ENCODE measurements around the gene ARHGEF18.
A peak's percentile ranks its signal among the peaks of the same experiment; 100 is the strongest.

The ARHGEF18 gene

GRCh38 chr19:7371001-7371400, 22.3 kb downstream of the ARHGEF18 start:
- TF ChIP-seq REST (IDR thresholded peaks at IDR 0.05; ENCODE audit: low read depth), result no peak
- no peak for TF ChIP-seq USF1 (IDR thresholded peaks at IDR 0.05)
- TF ChIP-seq YY1 (IDR thresholded peaks at IDR 0.05; ENCODE audit: low read depth), result no peak
- TF ChIP-seq TEAD4 (IDR thresholded peaks at IDR 0.05), result no peak
- TF ChIP-seq CEBPB (IDR thresholded peaks at IDR 0.05), result no peak
- TF ChIP-seq RAD21 (IDR thresholded peaks at IDR 0.05; ENCODE audit: low read depth), result no peak
- TF ChIP-seq TAF1 (IDR thresholded peaks at IDR 0.05; ENCODE audit: low read depth), result no peak
- no peak for TF ChIP-seq TCF12 (IDR thresholded peaks at IDR 0.05; ENCODE audit: low read depth)
- TF ChIP-seq FOXM1 (IDR thresholded peaks at IDR 0.05; ENCODE audit: borderline replicate concordance, low read depth), result no peak
- TF ChIP-seq CREB1 (IDR thresholded peaks at IDR 0.05; ENCODE audit: low read depth), result no peak
- TF ChIP-seq MAX (IDR thresholded peaks at IDR 0.05), result no peak
- no peak for TF ChIP-seq EGR1 (IDR thresholded peaks at IDR 0.05)
- TF ChIP-seq NFIC (IDR thresholded peaks at IDR 0.05), result no peak
- TF ChIP-seq EP300 (IDR thresholded peaks at IDR 0.05; ENCODE audit: borderline replicate concordance), result no peak
- no peak for TF ChIP-seq ZBTB7A (IDR thresholded peaks at IDR 0.05; ENCODE audit: low read depth)

GRCh38 chr19:7372810-7373209, 24.1 kb downstream of the ARHGEF18 start:
- TF ChIP-seq TAF1 (IDR thresholded peaks at IDR 0.05; ENCODE audit: low read depth), result no peak
- no peak for TF ChIP-seq EGR1 (IDR thresholded peaks at IDR 0.05)
- TF ChIP-seq CEBPB (IDR thresholded peaks at IDR 0.05), result no peak
- TF ChIP-seq TEAD4 (IDR thresholded peaks at IDR 0.05), result no peak
- TF ChIP-seq USF1 (IDR thresholded peaks at IDR 0.05), result no peak
- TF ChIP-seq TCF12 (IDR thresholded peaks at IDR 0.05; ENCODE audit: low read depth), result no peak
- no peak for TF ChIP-seq MAX (IDR thresholded peaks at IDR 0.05)
- no peak for TF ChIP-seq EP300 (IDR thresholded peaks at IDR 0.05; ENCODE audit: borderline replicate concordance)
- no peak for TF ChIP-seq REST (IDR thresholded peaks at IDR 0.05; ENCODE audit: low read depth)
- TF ChIP-seq CREB1 (IDR thresholded peaks at IDR 0.05; ENCODE audit: low read depth), result no peak
- TF ChIP-seq FOXM1 (IDR thresholded peaks at IDR 0.05; ENCODE audit: borderline replicate concordance, low read depth), result no peak
- no peak for TF ChIP-seq ZBTB7A (IDR thresholded peaks at IDR 0.05; ENCODE audit: low read depth)

GRCh38 chr19:7373862-7374261, 25.1 kb downstream of the ARHGEF18 start:
- TF ChIP-seq ZBTB7A (IDR thresholded peaks at IDR 0.05; ENCODE audit: low read depth) (no peak), TCF12 (IDR thresholded peaks at IDR 0.05; ENCODE audit: low read depth) (no peak), REST (IDR thresholded peaks at IDR 0.05; ENCODE audit: low read depth) (no peak), NFIC (IDR thresholded peaks at IDR 0.05) (no peak), USF1 (IDR thresholded peaks at IDR 0.05) (peak; percentile 75), EGR1 (IDR thresholded peaks at IDR 0.05) (no peak)

- TF ChIP-seq REST (IDR thresholded peaks at IDR 0.05; ENCODE audit: low read depth) (no peak), EP300 (IDR thresholded peaks at IDR 0.05; ENCODE audit: borderline replicate concordance) (no peak), TAF1 (IDR thresholded peaks at IDR 0.05; ENCODE audit: low read depth) (no peak), FOXM1 (IDR thresholded peaks at IDR 0.05; ENCODE audit: borderline replicate concordance, low read depth) (no peak), RAD21 (IDR thresholded peaks at IDR 0.05; ENCODE audit: low read depth) (no peak), TEAD4 (IDR thresholded peaks at IDR 0.05) (no peak), MAX (IDR thresholded peaks at IDR 0.05) (no peak), ZBTB7A (IDR thresholded peaks at IDR 0.05; ENCODE audit: low read depth) (no peak), CEBPB (IDR thresholded peaks at IDR 0.05) (no peak), EGR1 (IDR thresholded peaks at IDR 0.05) (no peak), CREB1 (IDR thresholded peaks at IDR 0.05; ENCODE audit: low read depth) (no peak)
These were observed 27.6 kb downstream of the ARHGEF18 start for GRCh38 chr19:7376151-7376852.

Measured in Ishikawa (cell line).